NCI-H1436 (cell line): Measurements from ENCODE around the gene VDR.

Experiments used
- DNase-seq: peaks from one replicate; lab custom pipeline; 2025; lab: John Stamatoyannopoulos, UW

VDR gene

GRCh38 chr12:47793015-47793681 lies 111.6 kb downstream of the VDR start:
- DNase-seq, result no peak

- no peak for DNase-seq
These were observed 112.9 kb downstream of the VDR start for GRCh38 chr12:47791874-47792273.
